H1 (cell line): ENCODE results near the gene ERMARD. TPM values are rescaled to one million over a fixed set of nuclear protein-coding genes. Genes with fewer than 3 reads are reported as not detected.

Source experiments
- CTCF ChIA-PET: fragments of 300-600 bp; sonication (Branson Sonifier 250); formaldehyde crosslinking; loops from one replicate; lab custom pipeline; 2021; ENCODE audit not compliant: partially characterized antibody; lab: Charles Lee
- POLR2A ChIA-PET: fragments of 300-600 bp; sonication (Branson Sonifier 250); formaldehyde crosslinking; loops from one replicate; lab custom pipeline; 2021; ENCODE audit warnings: inconsistent platforms; ENCODE audit not compliant: partially characterized antibody; lab: Charles Lee
- DNase-seq, 2 experiments: peaks; one replicate each; pipeline versions ENCODE4 v3.0.0 to v3.0.0-alpha.2; 2010 to 2022; ENCODE audit warnings: low spot score in 2 of 2, low read depth in 1 of 2, mixed read lengths in 1 of 2
- FAIRE-seq: peaks from 2 replicates; lab custom pipeline; 2011; peaks lifted over from hg19 to GRCh38; lab: Jason Lieb, UNC
- H2AFZ ChIP-seq: 2 replicates; pipeline ENCODE4 v1.8.1; 2012; ENCODE audit warnings: low read length, inconsistent platforms
- H2AK5ac ChIP-seq: 2 replicates; pipeline ENCODE4 v1.6.1; 2013; ENCODE audit warnings: low read depth, low read length
- H2BK120ac ChIP-seq: replicated peaks from 2 replicates; pipeline ENCODE3; 2013; ENCODE audit warnings: low read depth, low read length, inconsistent platforms
- H2BK12ac ChIP-seq: 2 replicates; pipeline ENCODE4 v1.6.1; 2013; ENCODE audit warnings: low read depth, low read length
- H2BK15ac ChIP-seq: 2 replicates; pipeline ENCODE4 v1.6.1; 2013; ENCODE audit warnings: low read length
- H2BK20ac ChIP-seq: 2 replicates; pipeline ENCODE4 v1.6.1; 2013; ENCODE audit warnings: low read length
- H2BK5ac ChIP-seq: 2 replicates; pipeline ENCODE4 v1.6.1; 2013; ENCODE audit warnings: low read depth, low read length
- H3K14ac ChIP-seq: 2 replicates; pipeline ENCODE4 v1.6.1; 2013; ENCODE audit warnings: inconsistent platforms; ENCODE audit not compliant: insufficient read length
- H3K18ac ChIP-seq: 2 replicates; pipeline ENCODE4 v1.6.1; 2013; ENCODE audit warnings: low read length; ENCODE audit errors: extremely low read depth
- H3K23ac ChIP-seq: 2 replicates; pipeline ENCODE4 v1.6.1; 2013; ENCODE audit warnings: inconsistent platforms; ENCODE audit not compliant: insufficient read length
- H3K23me2 ChIP-seq: 2 replicates; pipeline ENCODE4 v1.6.1; 2013; ENCODE audit warnings: low read depth, low read length
- H3K27ac ChIP-seq: 2 replicates; pipeline ENCODE4 v1.6.1; 2011; ENCODE audit warnings: low read depth, low read length, inconsistent platforms
- H3K27me3 ChIP-seq, 4 experiments: replicated peaks in 1 of 4; 1 replicate in 1 of 4; 2 replicates in 3 of 4; pipeline versions ENCODE4 v1.6.1 to v1.8.1; 2011 to 2013; ENCODE audit warnings: low read length in 3 of 4, mild to moderate bottlenecking in 3 of 4, inconsistent platforms in 2 of 4, mixed read lengths in 2 of 4, moderate library complexity in 1 of 4; ENCODE audit not compliant: control insufficient read depth in 3 of 4, insufficient read depth in 3 of 4; ENCODE audit errors: extremely low read depth in 1 of 4
- H3K36me3 ChIP-seq, 4 experiments: 2 replicates each; pipeline versions ENCODE4 v1.6.1 to v1.8.1; 2011 to 2013; ENCODE audit warnings: mild to moderate bottlenecking in 4 of 4, low read length in 3 of 4, moderate library complexity in 2 of 4, control low read depth in 1 of 4, inconsistent platforms in 1 of 4; ENCODE audit not compliant: insufficient read depth in 4 of 4, control insufficient read depth in 2 of 4
- H3K4ac ChIP-seq: replicated peaks from 2 replicates; pipeline ENCODE3; 2013; ENCODE audit warnings: low read length, low read depth, mixed read lengths, inconsistent platforms; ENCODE audit not compliant: insufficient read length
- H3K4me1 ChIP-seq, 4 experiments: replicated peaks in 1 of 4; 1 replicate in 1 of 4; 2 replicates in 3 of 4; pipeline versions ENCODE4 v1.6.1 to v1.8.1; 2011 to 2013; ENCODE audit warnings: low read length in 3 of 4, inconsistent platforms in 2 of 4, mixed read lengths in 1 of 4; ENCODE audit not compliant: insufficient read depth in 4 of 4, control insufficient read depth in 3 of 4
- H3K4me2 ChIP-seq, 2 experiments: 2 replicates each; pipeline versions ENCODE4 v1.6.1 to v1.8.1; 2011 to 2013; ENCODE audit warnings: low read depth in 2 of 2, low read length in 2 of 2, control low read depth in 1 of 2, inconsistent platforms in 1 of 2, mild to moderate bottlenecking in 1 of 2; ENCODE audit not compliant: insufficient read depth in 1 of 2
- H3K4me3 ChIP-seq, 4 experiments: fragments of 200-600, 300-600 bp in 1 of 4; sonication (generic), shearing (Covaris generic), sonication (Bioruptor Twin) in 1 of 4; 2 replicates each; pipeline versions ENCODE4 v1.5.1 to v1.8.1; 2011 to 2016; ENCODE audit warnings: low read length in 4 of 4, low read depth in 3 of 4, control low read depth in 2 of 4, inconsistent platforms in 2 of 4, mild to moderate bottlenecking in 2 of 4, mixed read lengths in 1 of 4, moderate library complexity in 1 of 4; ENCODE audit not compliant: insufficient read depth in 2 of 4; ENCODE audit errors: extremely low read depth in 1 of 4
- H3K56ac ChIP-seq: replicated peaks from 2 replicates; pipeline ENCODE3; 2013; ENCODE audit warnings: low read depth, mild to moderate bottlenecking, mixed read lengths, low read length, inconsistent platforms; ENCODE audit not compliant: insufficient read length
- H3K79me1 ChIP-seq: 2 replicates; pipeline ENCODE4 v1.6.1; 2013; ENCODE audit warnings: low read depth, low read length, control low read depth
- H3K79me2 ChIP-seq, 2 experiments: 2 replicates each; pipeline versions ENCODE4 v1.6.1 to v1.8.1; 2012 to 2013; ENCODE audit warnings: low read length in 2 of 2, mild to moderate bottlenecking in 2 of 2, inconsistent platforms in 1 of 2; ENCODE audit not compliant: insufficient read depth in 2 of 2, control insufficient read depth in 1 of 2
- H3K9ac ChIP-seq, 4 experiments: replicated peaks in 1 of 4; 1 replicate in 1 of 4; 2 replicates in 3 of 4; pipeline versions ENCODE4 v1.6.1 to v1.8.1; 2011 to 2013; ENCODE audit warnings: low read depth in 3 of 4, low read length in 3 of 4, control low read depth in 2 of 4, mild to moderate bottlenecking in 2 of 4, moderate library complexity in 2 of 4, inconsistent platforms in 1 of 4; ENCODE audit errors: extremely low read depth in 1 of 4
- H3K9me3 ChIP-seq, 2 experiments: 2 replicates each; pipeline versions ENCODE4 v1.6.1 to v1.8.1; 2012 to 2013; ENCODE audit warnings: mild to moderate bottlenecking in 2 of 2, moderate library complexity in 2 of 2, control low read depth in 1 of 2, inconsistent platforms in 1 of 2, low read depth in 1 of 2, low read length in 1 of 2, mixed read lengths in 1 of 2; ENCODE audit not compliant: insufficient read depth in 2 of 2
- H4K20me1 ChIP-seq, 2 experiments: replicated peaks in 1 of 2; 2 replicates each; pipeline versions ENCODE3 to v1.8.1; 2011 to 2013; ENCODE audit warnings: inconsistent platforms in 2 of 2, low read length in 2 of 2, mild to moderate bottlenecking in 1 of 2; ENCODE audit not compliant: insufficient read depth in 2 of 2, control insufficient read depth in 1 of 2
- H4K5ac ChIP-seq: 2 replicates; pipeline ENCODE4 v1.6.1; 2013; ENCODE audit warnings: low read length, low read depth, mixed read lengths, inconsistent platforms; ENCODE audit not compliant: insufficient read length
- H4K8ac ChIP-seq: 2 replicates; pipeline ENCODE4 v1.8.0; 2013; ENCODE audit warnings: mild to moderate bottlenecking, moderate library complexity, low read length, inconsistent platforms; ENCODE audit not compliant: insufficient read depth; ENCODE audit errors: extremely low read depth
- H4K91ac ChIP-seq: replicated peaks from 2 replicates; pipeline ENCODE3; 2013; ENCODE audit warnings: low read length, mixed read lengths, inconsistent platforms; ENCODE audit not compliant: insufficient read length
- ASH2L ChIP-seq: fragments of 200-600, 300-600 bp; sonication (generic); IDR thresholded peaks from one replicate; pipeline ENCODE4 v1.7.1; 2017; ENCODE audit warnings: low read length
- BACH1 ChIP-seq: IDR thresholded peaks from 2 replicates; pipeline ENCODE4 v1.6.1; 2012; ENCODE audit warnings: low read length, improper control_type of control experiment
- BCL11A ChIP-seq, 2 experiments: IDR thresholded peaks; one replicate each; pipeline ENCODE4 v1.6.1; 2011; ENCODE audit warnings: low read depth in 2 of 2, low read length in 2 of 2, mild to moderate bottlenecking in 2 of 2
- E2F6 ChIP-seq: IDR thresholded peaks from 2 replicates; pipeline ENCODE4 v1.6.1; 2012; ENCODE audit warnings: inconsistent platforms
- FOSL1 ChIP-seq: IDR thresholded peaks from 2 replicates; pipeline ENCODE4 v1.6.1; 2011; ENCODE audit warnings: mild to moderate bottlenecking, low read depth, low read length, moderate library complexity; ENCODE audit not compliant: insufficient read depth
- HDAC6 ChIP-seq: IDR thresholded peaks from one replicate; pipeline ENCODE4 v1.7.1; 2012; ENCODE audit warnings: low read depth, mild to moderate bottlenecking, inconsistent platforms, low read length, moderate library complexity
- KDM5A ChIP-seq: fragments of 200-600 bp; IDR thresholded peaks from 2 replicates; pipeline ENCODE4 v1.7.1; 2012; ENCODE audit warnings: mild to moderate bottlenecking, low read length, inconsistent platforms, mixed read lengths
- MAFK ChIP-seq: IDR thresholded peaks from 2 replicates; pipeline ENCODE4 v1.6.1; 2012; ENCODE audit warnings: low read depth, mild to moderate bottlenecking, improper control_type of control experiment, low read length
- MAX ChIP-seq: IDR thresholded peaks from 2 replicates; pipeline ENCODE4 v1.6.1; 2012; ENCODE audit warnings: inconsistent platforms
- NRF1 ChIP-seq: IDR thresholded peaks from 2 replicates; pipeline ENCODE4 v1.6.1; 2011; ENCODE audit warnings: mild to moderate bottlenecking, low read depth, low read length, improper control_type of control experiment
- SIN3A ChIP-seq, 2 experiments: IDR thresholded peaks in 1 of 2; conservative IDR thresholded peaks in 1 of 2; 2 replicates each; pipeline ENCODE4 v1.6.1; 2011 to 2012; ENCODE audit warnings: low read length in 2 of 2, improper control_type of control experiment in 1 of 2, low read depth in 1 of 2, mild to moderate bottlenecking in 1 of 2
- TBP ChIP-seq: IDR thresholded peaks from 2 replicates; pipeline ENCODE4 v1.6.1; 2011; ENCODE audit warnings: low read depth, low read length, improper control_type of control experiment
- TCF12 ChIP-seq: IDR thresholded peaks from 2 replicates; pipeline ENCODE4 v1.6.1; 2011; ENCODE audit warnings: low read depth, mild to moderate bottlenecking, low read length
- ZNF274 ChIP-seq: IDR thresholded peaks from 2 replicates; pipeline ENCODE4 v1.7.0; 2012; ENCODE audit warnings: low read length, borderline replicate concordance; ENCODE audit errors: extremely low read depth
- WGBS, 2 experiments: shearing (Covaris generic) in 1 of 2; methylation state at CpG; one replicate each; pipeline versions ENCODE4 v1.1.6 to v1.1.7; 2013 to 2015; ENCODE audit warnings: low lambda C conversion rate in 2 of 2, mixed read lengths in 2 of 2, inconsistent platforms in 1 of 2, low coverage in 1 of 2, missing lambda C conversion rate in 1 of 2; ENCODE audit not compliant: insufficient replicate concordance in 2 of 2, insufficient coverage in 1 of 2, insufficient read length in 1 of 2; ENCODE audit errors: extremely low coverage in 1 of 2, missing lambda C conversion rate in 1 of 2; 5-methylcytosine and 5-hydroxymethylcytosine counted together
- polyA plus RNA-seq, 7 experiments: library from polyadenylated mRNA; depleted of rRNA in 3 of 7; stranded (reverse) in 5 of 7; unstranded in 2 of 7; fragments of >200 nt in 5 of 7; fragments of 200-250 nt in 2 of 7; gene quantifications; 1 replicate in 5 of 7; 2 replicates in 1 of 7; 4 replicates in 1 of 7; pipeline versions ENCODE4 v1.2.1 to v1.2.3, GENCODE V29; 2011 to 2013; ENCODE audit warnings: missing spikeins in 2 of 7, mixed read lengths in 2 of 7
- total RNA-seq: library from RNA; stranded (reverse); fragmentation: NEBNext Ultra II Directional; extraction: Animal tissue kit (Norgen Biotek cat#: 25700); gene quantifications from 2 replicates; pipeline ENCODE4 v1.2.1, GENCODE V29; 2021

Gene ERMARD
- total and polyA plus RNA-seq, 2 of the 8 experiments (the other 6 are each of a cell fraction or from before 2014, with no cell fraction given) = 12.2 to 25.6 TPM

- Histone ChIP-seq H3K79me2 (no peaks in the 10 kb centered on the region), H3K9me3 (no peaks in the 10 kb centered on the region), H2BK5ac (no peak overlapping the region), H4K5ac (no peak overlapping the region), H3K56ac (no peak overlapping the region), H4K20me1 (peaks cover 0 to 2% of the 10 kb centered on the region in 2 experiments), H3K23me2 (no peaks in the 10 kb centered on the region; the same call in 1 of the 2 replicates), H3K36me3 (no peaks in the 10 kb centered on the region), H2BK15ac (no peak overlapping the region), H3K23ac (no peak overlapping the region), H3K4me2 (no peak overlapping the region), H3K27me3 (peaks cover 0 to 7% (median 3%) of the 10 kb centered on the region in 4 experiments; a peak in 4 of 7 replicates), H4K91ac (no peak overlapping the region), H3K14ac (no peak overlapping the region), H4K8ac (no peak overlapping the region), H2BK12ac (no peak overlapping the region), H3K27ac (no peak overlapping the region), H2BK120ac (no peak overlapping the region), H2AFZ (no peak overlapping the region), H3K9ac (no peak overlapping the region), H3K4me1 (peaks cover 0 to 8% (median 4%) of the 10 kb centered on the region in 4 experiments; a peak in 5 of 7 replicates), H3K4me3 (no peak overlapping the region), H3K79me1 (no peaks in the 10 kb centered on the region), H3K18ac (no peak overlapping the region), H3K4ac (no peak overlapping the region), H2AK5ac (no peak overlapping the region), H2BK20ac (no peak overlapping the region)
- FAIRE-seq (no peak), DNase-seq (no peak)
- ChIA-PET POLR2A (interaction anchor here (1.1 kb wide), 1 partner anchor 14 kb away, joined by 4 read pairs; no protein-coding TSS in a partner anchor), CTCF (interaction anchor here (1.0 to 1.5 kb wide), 3 partner anchors 9 to 46 kb away, joined by 3 to 4 read pairs (median 4); no protein-coding TSS in a partner anchor)
- 95% methylated on average over 9 of the region's 9 CpGs; no CpG with 5 or more reads in 1 of the 2 experiments for WGBS, 2 experiments
- TF ChIP-seq BCL11A (IDR thresholded peaks at IDR 0.05; ENCODE audit: low read depth in 2 of 2, low read length in 2 of 2) (no peak), TBP (no peak), ZNF274 (no peak), HDAC6 (no peak), TCF12 (no peak), ASH2L (no peak), NRF1 (no peak), MAFK (no peak), KDM5A (no peak), BACH1 (no peak), FOSL1 (no peak), SIN3A (conservative IDR thresholded peaks at IDR 0.05 in 1 of 2, IDR thresholded peaks at IDR 0.05 in 1 of 2; ENCODE audit: low read depth in 1 of 2, low read length in 2 of 2) (no peak), E2F6 (no peak), MAX (no peak)
Observed at GRCh38 chr6:169785566-169785965, 34.1 kb downstream of the ERMARD start.
